AG10803 (cell line): Measurements from ENCODE around the gene LIMS2.

ENCODE experiments used
- DNase-seq: peaks from one replicate; pipeline ENCODE4 v3.0.0; 2010; ENCODE audit warnings: low read depth
- H3K4me3 ChIP-seq: 2 replicates; pipeline ENCODE4 v1.5.1; 2011; ENCODE audit warnings: mild to moderate bottlenecking, low read length, control low read depth
- TF ChIP-seq, protein P1 (sequence below): conservative IDR thresholded peaks from 2 replicates; pipeline ENCODE4 v1.5.1; 2011; ENCODE audit warnings: mild to moderate bottlenecking, low read length, control low read depth, inconsistent platforms

LIMS2 gene

DNA sequence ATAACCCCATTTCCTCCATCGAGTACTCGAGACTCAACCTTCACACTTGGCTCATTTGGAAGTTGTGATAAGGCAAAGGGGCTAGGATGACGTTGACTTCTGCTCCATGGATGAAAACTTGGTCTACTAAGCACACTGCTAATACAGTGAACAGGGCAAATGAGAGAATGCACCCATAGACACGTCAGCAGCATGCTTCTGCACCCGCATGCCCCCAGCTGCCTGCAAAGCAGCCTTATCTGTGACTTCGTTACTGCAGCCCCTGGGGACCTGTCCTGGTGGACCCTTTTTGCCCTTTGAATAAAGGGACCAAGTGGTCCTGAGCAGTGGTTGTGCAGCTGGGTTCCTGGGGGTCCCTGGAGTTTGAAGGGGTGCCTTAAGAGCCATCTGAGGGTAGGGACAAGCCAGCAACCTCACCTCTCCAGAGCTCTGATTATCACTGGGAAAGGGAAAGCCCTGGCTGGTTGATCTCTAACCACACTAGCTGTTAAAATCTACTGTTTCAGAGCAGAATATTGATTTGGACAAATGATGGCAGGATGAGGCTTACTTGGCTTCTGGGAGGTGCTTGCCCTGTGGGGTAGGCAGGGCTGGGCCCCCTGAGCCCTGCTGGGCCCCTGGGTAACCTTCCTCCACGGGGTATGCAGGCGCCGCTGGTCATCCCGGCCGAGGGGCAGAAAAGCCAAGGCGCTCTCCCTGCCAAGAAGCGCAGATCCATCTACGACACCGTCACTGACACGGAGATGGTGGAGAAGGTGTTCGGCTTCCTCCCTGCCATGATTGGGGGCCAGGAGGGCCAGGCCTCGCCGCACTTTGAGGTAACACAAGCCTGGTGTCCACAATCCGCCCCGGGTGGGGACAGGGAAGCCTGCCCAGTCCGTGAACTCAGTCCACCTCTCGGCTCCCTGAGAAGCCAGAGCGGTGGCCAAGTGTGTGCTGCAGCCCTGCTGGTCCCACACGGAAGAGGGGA lies 67.0 kb downstream of the LIMS2 start:
- H3K4me3 ChIP-seq = no peak overlapping the region
- TF ChIP-seq, protein P1, sequence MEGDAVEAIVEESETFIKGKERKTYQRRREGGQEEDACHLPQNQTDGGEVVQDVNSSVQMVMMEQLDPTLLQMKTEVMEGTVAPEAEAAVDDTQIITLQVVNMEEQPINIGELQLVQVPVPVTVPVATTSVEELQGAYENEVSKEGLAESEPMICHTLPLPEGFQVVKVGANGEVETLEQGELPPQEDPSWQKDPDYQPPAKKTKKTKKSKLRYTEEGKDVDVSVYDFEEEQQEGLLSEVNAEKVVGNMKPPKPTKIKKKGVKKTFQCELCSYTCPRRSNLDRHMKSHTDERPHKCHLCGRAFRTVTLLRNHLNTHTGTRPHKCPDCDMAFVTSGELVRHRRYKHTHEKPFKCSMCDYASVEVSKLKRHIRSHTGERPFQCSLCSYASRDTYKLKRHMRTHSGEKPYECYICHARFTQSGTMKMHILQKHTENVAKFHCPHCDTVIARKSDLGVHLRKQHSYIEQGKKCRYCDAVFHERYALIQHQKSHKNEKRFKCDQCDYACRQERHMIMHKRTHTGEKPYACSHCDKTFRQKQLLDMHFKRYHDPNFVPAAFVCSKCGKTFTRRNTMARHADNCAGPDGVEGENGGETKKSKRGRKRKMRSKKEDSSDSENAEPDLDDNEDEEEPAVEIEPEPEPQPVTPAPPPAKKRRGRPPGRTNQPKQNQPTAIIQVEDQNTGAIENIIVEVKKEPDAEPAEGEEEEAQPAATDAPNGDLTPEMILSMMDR = no peak
- no peak for DNase-seq

DNA sequence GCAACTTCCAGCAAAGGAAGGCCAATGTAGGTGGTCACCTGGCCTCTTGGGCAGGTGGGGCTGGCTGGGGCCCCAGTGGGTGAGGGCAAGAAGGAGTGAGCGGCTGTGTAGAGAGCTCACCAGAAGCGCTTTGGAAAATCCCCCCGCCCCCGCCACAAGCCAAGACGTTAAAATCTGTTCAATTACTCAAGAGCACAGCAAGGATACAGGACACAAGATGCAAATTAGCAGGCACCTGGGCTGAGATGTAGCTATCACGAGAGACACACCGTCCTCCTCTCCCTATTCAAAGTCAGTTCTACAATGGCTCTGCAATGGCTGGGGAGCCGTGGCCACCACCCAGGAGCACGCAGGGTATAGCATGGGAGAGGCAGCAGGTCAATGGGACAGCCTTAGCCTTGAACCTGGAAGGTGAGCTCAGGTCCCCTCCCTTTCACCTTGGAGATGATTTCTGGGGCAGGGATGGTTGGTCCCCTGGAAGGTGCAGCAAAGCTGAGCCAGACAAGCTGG lies 67.9 kb downstream of the LIMS2 start:
- no peak for DNase-seq
- no peak overlapping the region for H3K4me3 ChIP-seq
- TF ChIP-seq, protein P1 = no peak

DNA sequence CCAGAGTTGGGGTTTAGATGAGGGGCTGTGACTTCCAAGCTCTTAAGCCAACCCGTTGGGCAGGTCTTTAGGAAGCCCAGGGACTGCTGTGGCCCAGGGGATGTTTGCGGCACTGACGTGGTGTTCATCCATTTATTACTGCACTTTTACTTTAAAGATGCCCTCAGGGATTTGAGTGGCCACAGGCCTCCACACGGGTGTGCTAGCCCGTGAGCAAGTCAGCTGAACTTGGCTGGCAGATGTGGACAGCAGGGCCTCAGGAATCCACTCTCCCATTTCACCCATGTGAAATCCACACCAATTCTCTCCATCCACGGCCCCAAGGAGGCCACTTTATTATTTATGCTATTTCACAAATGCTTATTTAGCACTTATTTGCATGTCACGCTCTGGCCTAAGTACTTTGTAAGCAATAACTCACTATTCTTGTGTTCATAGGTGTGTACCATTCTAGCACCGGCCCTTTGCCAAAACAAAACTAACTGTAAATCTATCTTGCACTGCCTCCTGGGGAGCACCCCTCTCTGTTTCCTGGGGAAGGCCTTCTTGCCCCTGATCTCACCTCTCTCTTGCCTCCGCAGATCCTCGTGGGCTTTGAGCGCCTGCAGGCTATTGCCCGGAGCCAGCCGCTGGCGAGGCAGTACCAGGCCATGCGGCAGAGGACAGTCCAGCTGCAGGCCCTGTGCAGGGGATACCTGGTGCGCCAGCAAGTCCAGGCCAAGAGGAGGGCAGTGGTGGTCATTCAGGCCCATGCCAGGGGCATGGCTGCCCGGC lies 68.5 kb downstream of the LIMS2 start:
- no peak overlapping the region for H3K4me3 ChIP-seq
- TF ChIP-seq, protein P1 = no peak
- no peak for DNase-seq

DNA sequence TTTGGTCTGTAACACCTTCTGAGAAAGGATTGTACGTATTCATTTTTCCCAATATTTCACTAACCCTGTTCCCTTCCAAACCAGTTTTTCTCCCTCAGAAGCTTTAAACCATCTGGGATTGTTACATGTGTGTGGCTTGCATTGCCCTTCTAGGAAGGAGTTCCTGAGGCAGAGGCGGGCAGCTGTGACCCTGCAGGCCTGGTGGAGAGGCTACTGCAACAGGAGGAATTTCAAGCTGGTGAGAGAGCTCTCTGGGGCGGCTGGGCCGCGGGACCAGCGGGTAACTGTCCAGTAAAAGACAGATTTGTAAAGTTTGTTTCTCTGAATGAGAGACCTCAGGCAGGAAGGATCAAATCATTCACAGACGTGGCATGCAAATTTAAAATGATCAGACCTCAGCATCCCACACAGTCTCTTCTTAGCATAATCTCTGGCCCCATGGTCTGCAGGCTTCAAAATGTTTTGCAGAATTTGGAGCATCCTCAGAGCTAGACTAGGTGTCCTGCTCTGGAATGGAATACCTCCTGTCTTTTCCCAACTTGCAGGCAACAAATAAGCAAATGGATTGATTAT lies 69.6 kb downstream of the LIMS2 start:
- no peak overlapping the region for H3K4me3 ChIP-seq
- DNase-seq = no peak
- TF ChIP-seq, protein P1 = no peak

DNA sequence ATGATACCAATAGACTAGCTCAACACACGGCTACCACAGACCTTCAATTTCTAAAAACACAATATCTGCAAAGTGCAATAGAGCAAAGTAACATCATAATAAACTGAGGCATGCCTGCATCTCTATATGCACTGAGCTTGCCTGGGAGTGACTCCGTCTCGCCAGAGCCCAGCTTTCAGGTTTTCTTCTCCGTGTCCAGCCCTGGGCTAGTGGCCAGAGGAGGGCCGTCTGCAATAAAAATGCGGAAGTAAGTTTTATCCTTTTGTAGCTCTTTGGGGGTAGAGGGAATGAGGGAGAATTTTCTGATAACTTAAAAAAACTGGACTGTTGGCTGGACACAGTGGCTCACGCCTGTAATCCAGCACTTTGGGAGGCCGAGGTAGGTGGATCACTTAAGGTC lies 70.3 kb downstream of the LIMS2 start:
- no peak for DNase-seq
- no peak overlapping the region for H3K4me3 ChIP-seq
- TF ChIP-seq, protein P1 = no peak

DNA sequence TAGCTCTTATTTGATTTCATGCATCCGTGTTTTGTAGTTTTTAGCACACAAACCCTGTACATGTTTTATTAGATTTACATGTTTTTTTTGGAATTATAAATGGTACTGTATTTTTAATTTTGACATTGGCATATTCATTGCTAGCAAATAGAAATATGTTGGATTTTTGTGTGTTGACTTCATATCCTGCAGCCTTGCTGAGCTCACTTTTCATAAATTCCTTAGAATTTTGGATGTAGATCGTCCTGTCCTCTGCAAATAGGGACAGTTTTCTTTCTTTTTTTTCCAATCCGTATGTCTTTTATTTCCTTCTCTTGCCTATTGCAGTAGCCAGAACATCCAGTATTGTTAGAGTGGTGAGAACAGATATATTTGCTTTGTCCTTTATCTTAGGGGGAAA lies 76.1 kb downstream of the LIMS2 start:
- DNase-seq = peak; percentile 44
- TF ChIP-seq, protein P1 = no peak
- no peak overlapping the region for H3K4me3 ChIP-seq
